Mesenchymal stem cell (in vitro differentiated cells and primary cell): ENCODE measurements around the gene SH3BP2.
A peak's percentile ranks its signal among the peaks of the same experiment; 100 is the strongest.

Source experiments
- DNase-seq: peaks from one replicate; pipeline ENCODE4 v3.0.0-alpha.2; 2013
- H2AFZ ChIP-seq: one replicate; pipeline ENCODE4 v1.6.1; 2013; ENCODE audit warnings: low read depth, mild to moderate bottlenecking, control low read depth, inconsistent platforms, low read length, moderate library complexity
- H2AK5ac ChIP-seq: 2 replicates; pipeline ENCODE4 v1.6.1; 2013; ENCODE audit warnings: low read length, moderate library complexity, mild to moderate bottlenecking, inconsistent platforms; ENCODE audit not compliant: severe bottlenecking
- H2BK120ac ChIP-seq: one replicate; pipeline ENCODE4 v1.6.1; 2013; ENCODE audit warnings: low read depth, mild to moderate bottlenecking, inconsistent platforms, low read length, moderate library complexity
- H2BK12ac ChIP-seq, 2 experiments: one replicate each; pipeline ENCODE4 v1.6.1; 2013; ENCODE audit warnings: inconsistent platforms in 2 of 2, low read length in 2 of 2, mild to moderate bottlenecking in 2 of 2, moderate library complexity in 2 of 2, control low read depth in 1 of 2
- H2BK15ac ChIP-seq: one replicate; pipeline ENCODE4 v1.6.1; 2013; ENCODE audit warnings: mild to moderate bottlenecking, low read depth, inconsistent platforms; ENCODE audit not compliant: poor library complexity, severe bottlenecking
- H2BK5ac ChIP-seq: 2 replicates; pipeline ENCODE4 v1.6.1; 2013; ENCODE audit warnings: low read depth, mild to moderate bottlenecking, low read length, control low read depth, inconsistent platforms; ENCODE audit not compliant: poor library complexity, severe bottlenecking
- H3K14ac ChIP-seq, 2 experiments: one replicate each; pipeline ENCODE4 v1.6.1; 2013; ENCODE audit warnings: inconsistent platforms in 2 of 2, low read length in 2 of 2, control low read depth in 1 of 2, mild to moderate bottlenecking in 1 of 2, moderate library complexity in 1 of 2
- H3K18ac ChIP-seq, 2 experiments: one replicate each; pipeline ENCODE4 v1.6.1; 2013; ENCODE audit warnings: inconsistent platforms in 2 of 2, low read length in 2 of 2, control low read depth in 1 of 2, low read depth in 1 of 2, mild to moderate bottlenecking in 1 of 2
- H3K23ac ChIP-seq, 2 experiments: one replicate each; pipeline ENCODE4 v1.6.1; 2013; ENCODE audit warnings: inconsistent platforms in 2 of 2, low read length in 2 of 2, mild to moderate bottlenecking in 2 of 2, moderate library complexity in 2 of 2, control low read depth in 1 of 2
- H3K27ac ChIP-seq: 2 replicates; pipeline ENCODE4 v1.5.1; 2013; ENCODE audit warnings: mild to moderate bottlenecking, moderate library complexity, low read length, control low read depth, inconsistent platforms; ENCODE audit not compliant: poor library complexity, severe bottlenecking
- H3K27me3 ChIP-seq, 2 experiments: 2 replicates each; pipeline versions ENCODE4 v1.6.1 to v1.7.0; 2013; ENCODE audit warnings: low read length in 2 of 2, mild to moderate bottlenecking in 2 of 2, moderate library complexity in 2 of 2, control low read depth in 1 of 2, inconsistent platforms in 1 of 2; ENCODE audit not compliant: control insufficient read depth in 1 of 2, insufficient read depth in 1 of 2
- H3K36me3 ChIP-seq, 2 experiments: 2 replicates each; pipeline versions ENCODE4 v1.6.1 to v1.7.0; 2013; ENCODE audit warnings: low read length in 2 of 2, control low read depth in 1 of 2, inconsistent platforms in 1 of 2, low read depth in 1 of 2, mild to moderate bottlenecking in 1 of 2; ENCODE audit not compliant: insufficient read depth in 2 of 2, control insufficient read depth in 1 of 2
- H3K4ac ChIP-seq, 2 experiments: one replicate each; pipeline ENCODE4 v1.6.1; 2013; ENCODE audit warnings: inconsistent platforms in 2 of 2, low read length in 2 of 2, mild to moderate bottlenecking in 2 of 2, moderate library complexity in 2 of 2, control low read depth in 1 of 2, low read depth in 1 of 2
- H3K4me1 ChIP-seq: 2 replicates; pipeline ENCODE4 v1.6.1; 2013; ENCODE audit warnings: low read depth, low read length, control low read depth; ENCODE audit not compliant: control insufficient read depth, insufficient read depth
- H3K4me2 ChIP-seq: 2 replicates; pipeline ENCODE4 v1.6.1; 2013; ENCODE audit warnings: low read length, mild to moderate bottlenecking, inconsistent platforms; ENCODE audit not compliant: poor library complexity, severe bottlenecking
- H3K4me3 ChIP-seq, 2 experiments: 2 replicates each; pipeline versions ENCODE4 v1.5.1 to v1.7.0; 2013; ENCODE audit warnings: low read length in 2 of 2, mild to moderate bottlenecking in 2 of 2, control low read depth in 1 of 2, low read depth in 1 of 2; ENCODE audit not compliant: insufficient read depth in 1 of 2
- H3K79me1 ChIP-seq: replicated peaks from 2 replicates; pipeline ENCODE4 v1.6.1; 2013; ENCODE audit warnings: mild to moderate bottlenecking, control low read depth, low read length, inconsistent platforms; ENCODE audit not compliant: poor library complexity, severe bottlenecking
- H3K9ac ChIP-seq: 2 replicates; pipeline ENCODE4 v1.7.0; 2013; ENCODE audit warnings: mild to moderate bottlenecking, low read length, moderate library complexity
- H3K9me3 ChIP-seq: 2 replicates; pipeline ENCODE4 v1.7.0; 2013; ENCODE audit warnings: mild to moderate bottlenecking, low read length; ENCODE audit not compliant: control insufficient read depth
- H4K8ac ChIP-seq: one replicate; pipeline ENCODE4 v1.6.1; 2013; ENCODE audit warnings: inconsistent platforms, mild to moderate bottlenecking, low read length, moderate library complexity
- H4K91ac ChIP-seq: one replicate; pipeline ENCODE4 v1.6.1; 2013; ENCODE audit warnings: mild to moderate bottlenecking, low read length, inconsistent platforms
- WGBS: methylation state at CpG from one replicate; pipeline ENCODE4 v1.1.7; 2013; ENCODE audit warnings: mixed read lengths; 5-methylcytosine and 5-hydroxymethylcytosine counted together

The SH3BP2 gene

DNA sequence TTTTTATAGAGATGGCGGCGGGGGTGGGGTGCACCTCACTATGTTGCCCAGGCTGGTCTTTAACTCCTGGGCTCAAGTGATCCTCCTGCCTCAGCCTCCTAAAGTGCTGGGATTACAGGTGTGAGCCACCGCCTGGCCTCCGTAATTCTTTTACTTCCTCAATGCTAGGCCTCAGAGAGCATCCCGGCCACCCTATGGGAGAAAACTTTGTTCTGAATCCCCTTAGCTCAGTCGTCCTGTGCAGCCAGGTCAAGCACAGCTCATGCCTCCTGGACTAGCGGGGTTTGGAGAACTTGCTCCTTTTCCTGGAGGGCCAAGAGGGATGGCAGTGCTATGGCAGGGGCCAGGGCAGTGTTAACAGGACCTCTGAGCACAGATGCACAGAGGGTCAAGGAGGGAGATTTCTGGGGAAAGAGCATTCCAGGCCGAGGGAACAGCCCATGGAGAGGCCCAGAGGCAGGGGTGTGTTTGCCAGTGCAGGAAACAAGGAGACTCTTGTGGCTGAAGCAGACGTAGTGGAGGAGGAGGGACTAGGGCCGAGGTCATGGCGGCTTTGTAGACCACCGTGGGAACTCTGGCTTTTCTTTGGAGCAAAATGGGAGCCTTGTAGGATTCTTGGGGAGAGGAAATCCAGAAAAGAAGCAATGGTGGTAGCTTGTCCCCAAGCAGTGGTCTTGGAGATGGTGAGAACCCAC, 26.9 kb upstream of the SH3BP2 start:
- Histone ChIP-seq H3K4me3 (no peak overlapping the region), H2BK120ac (no peak overlapping the region), H3K27ac (no peak overlapping the region), H2AFZ (no peak overlapping the region), H3K27me3 (peaks cover 0 to 6% of the 10 kb centered on the region in 2 experiments), H3K9ac (no peak overlapping the region), H2BK5ac (no peak overlapping the region), H3K23ac (no peak overlapping the region), H3K14ac (no peak overlapping the region), H3K79me1 (no peaks in the 10 kb centered on the region), H2BK12ac (no peak overlapping the region), H4K91ac (no peak overlapping the region), H3K4ac (no peak overlapping the region), H2BK15ac (no peak overlapping the region), H4K8ac (no peak overlapping the region), H2AK5ac (no peak overlapping the region), H3K18ac (no peak overlapping the region), H3K9me3 (no peaks in the 10 kb centered on the region), H3K36me3 (no peaks in the 10 kb centered on the region), H3K4me2 (no peak overlapping the region), H3K4me1 (peaks cover 9% of the 10 kb centered on the region)
- WGBS: 91% methylated on average over 12 of the region's 12 CpGs
- DNase-seq: no peak

DNA sequence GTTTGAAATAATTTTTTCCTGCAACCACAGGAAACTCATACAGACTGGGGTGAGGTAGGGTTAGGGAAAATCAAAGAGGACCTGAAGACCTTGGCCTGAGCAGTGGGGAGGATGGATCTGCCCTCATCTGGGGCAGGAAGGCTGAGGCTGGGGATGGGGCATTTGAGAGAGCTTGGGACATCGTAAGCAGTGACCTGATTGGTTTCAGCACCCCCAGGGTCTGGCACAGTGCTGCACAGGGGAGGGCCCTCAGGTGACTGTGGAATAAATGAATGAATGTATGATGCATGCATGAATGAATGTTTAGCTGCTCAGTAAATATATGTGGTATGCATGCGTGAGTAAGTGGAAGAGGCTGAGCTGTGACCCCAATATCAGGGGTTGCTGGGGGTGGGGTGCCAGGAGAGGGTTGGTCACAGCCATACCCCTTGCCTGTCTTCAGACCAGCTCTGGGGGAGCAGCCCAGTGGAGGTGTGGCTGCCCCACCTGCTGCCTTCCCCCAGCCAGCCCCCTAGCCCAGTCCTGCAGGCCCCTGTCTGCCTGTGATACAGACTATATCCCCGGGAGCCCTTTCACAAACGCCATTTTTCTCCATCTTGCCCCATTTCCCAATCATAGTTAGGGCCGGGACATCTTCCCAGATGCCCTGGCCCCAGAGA, 25.7 kb upstream of the SH3BP2 start:
- Histone ChIP-seq H3K9ac (no peak overlapping the region), H4K91ac (no peak overlapping the region), H3K36me3 (no peaks in the 10 kb centered on the region), H3K18ac (no peak overlapping the region), H3K23ac (no peak overlapping the region), H3K9me3 (no peaks in the 10 kb centered on the region), H3K79me1 (no peaks in the 10 kb centered on the region), H3K4me3 (no peak overlapping the region), H3K4me2 (no peak overlapping the region), H2BK15ac (no peak overlapping the region), H2BK120ac (no peak overlapping the region), H2AK5ac (no peak overlapping the region), H3K4me1 (peaks cover 9% of the 10 kb centered on the region), H3K27ac (no peak overlapping the region), H2BK5ac (no peak overlapping the region), H2BK12ac (no peak overlapping the region), H4K8ac (no peak overlapping the region), H3K27me3 (peaks cover 0 to 6% of the 10 kb centered on the region in 2 experiments), H3K14ac (no peak overlapping the region), H3K4ac (no peak overlapping the region), H2AFZ (no peak overlapping the region)
- 94% methylated on average over 5 of the region's 5 CpGs for WGBS
- no peak for DNase-seq

DNA sequence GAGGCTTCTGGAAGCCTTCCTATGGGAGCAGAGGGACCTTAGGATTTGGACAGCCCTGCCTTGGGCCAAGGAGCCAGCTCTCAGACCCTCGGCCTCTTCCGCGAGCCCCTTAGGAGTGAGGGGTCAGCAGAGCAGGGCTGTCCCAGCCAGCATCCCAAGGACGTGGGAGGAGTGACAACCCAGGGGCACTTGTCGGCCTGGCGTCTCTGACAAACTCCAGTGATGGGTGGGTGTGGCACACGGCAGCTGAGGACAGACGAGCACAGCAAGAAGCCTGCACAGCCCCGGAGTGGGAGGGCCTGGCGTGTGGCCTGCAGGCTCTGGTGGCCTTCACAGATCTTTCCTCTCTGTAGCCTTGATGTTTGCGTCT, 25.2 kb upstream of the SH3BP2 start:
- Histone ChIP-seq H2BK5ac (no peak overlapping the region), H2AK5ac (no peak overlapping the region), H3K23ac (no peak overlapping the region), H3K27me3 (peaks cover 0 to 6% of the 10 kb centered on the region in 2 experiments), H3K4me1 (peaks cover 9% of the 10 kb centered on the region), H3K4ac (no peak overlapping the region), H3K18ac (no peak overlapping the region), H4K91ac (no peak overlapping the region), H3K9ac (no peak overlapping the region), H2BK15ac (no peak overlapping the region), H3K79me1 (no peaks in the 10 kb centered on the region), H3K27ac (no peak overlapping the region), H3K14ac (no peak overlapping the region), H2AFZ (no peak overlapping the region), H3K4me3 (no peak overlapping the region), H4K8ac (peak overlapping the region; percentile 27), H3K36me3 (no peaks in the 10 kb centered on the region), H2BK120ac (no peak overlapping the region), H3K9me3 (no peaks in the 10 kb centered on the region), H3K4me2 (no peak overlapping the region), H2BK12ac (no peak overlapping the region)
- 46% methylated on average over 11 of the region's 11 CpGs for WGBS
- no peak for DNase-seq

DNA sequence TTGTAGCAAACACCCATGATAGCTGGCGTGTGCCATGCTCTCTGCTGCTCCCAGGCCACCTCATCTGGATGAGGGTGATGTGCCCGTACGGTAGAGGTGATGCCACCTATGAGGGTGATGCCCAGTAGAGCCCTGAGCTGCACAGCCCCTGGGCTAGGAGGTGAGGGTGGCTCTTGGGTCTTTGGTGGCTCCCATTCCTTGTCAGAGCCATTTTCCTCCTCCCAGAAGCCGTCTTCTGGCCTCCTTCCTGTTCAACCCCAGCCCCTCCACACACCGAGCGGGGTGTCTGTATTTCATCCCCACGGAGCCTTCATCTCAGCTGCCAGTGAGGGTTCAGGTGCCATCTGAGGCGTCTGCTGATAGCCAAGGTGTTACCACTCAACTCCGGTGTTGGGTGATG, 24.8 kb upstream of the SH3BP2 start:
- H3K9ac ChIP-seq: no peak overlapping the region
- no peak overlapping the region for H3K4ac ChIP-seq
- peak overlapping the region in 1 of 2 experiments; percentile 45 for H2BK12ac ChIP-seq
- no peaks in the 10 kb centered on the region for H3K9me3 ChIP-seq
- H4K8ac ChIP-seq: no peak overlapping the region
- DNase-seq: no peak
- no peak overlapping the region for H3K4me3 ChIP-seq
- no peak overlapping the region for H2AFZ ChIP-seq
- peaks cover 9% of the 10 kb centered on the region for H3K4me1 ChIP-seq
- H3K14ac ChIP-seq: no peak overlapping the region
- H3K79me1 ChIP-seq: no peaks in the 10 kb centered on the region
- H2BK120ac ChIP-seq: no peak overlapping the region
- 91% methylated on average over 9 of the region's 9 CpGs for WGBS
- H2BK5ac ChIP-seq: no peak overlapping the region
- peak overlapping the region in 1 of 2 experiments; percentile 34 for H3K23ac ChIP-seq
- peaks cover 0 to 6% of the 10 kb centered on the region in 2 experiments for H3K27me3 ChIP-seq
- no peaks in the 10 kb centered on the region for H3K36me3 ChIP-seq
- peak overlapping the region; percentile 82 for H2BK15ac ChIP-seq
- H3K4me2 ChIP-seq: no peak overlapping the region
- peak overlapping the region; percentile 41 for H2AK5ac ChIP-seq
- H3K18ac ChIP-seq: peak overlapping the region; percentile 67 to 80
- H4K91ac ChIP-seq: peak overlapping the region; percentile 81
- no peak overlapping the region for H3K27ac ChIP-seq
